ENCODE results near the gene CCNI2.

- no peak for TF ChIP-seq CTCF (IDR thresholded peaks at IDR 0.05)
- TF ChIP-seq ZFX (IDR thresholded peaks at IDR 0.05; ENCODE audit: borderline replicate concordance), result no peak
Measured at GRCh38 chr5:132734687-132735086, 12.5 kb upstream of the CCNI2 start.

Measured in 22Rv1 (cell line).